ENCODE results near the gene EPHA1. TPM values are rescaled to one million over a fixed set of nuclear protein-coding genes. Genes with fewer than 3 reads are reported as not detected.
"Not testable (repeated sequence)": the region's sequence is repeated elsewhere in the genome, so short reads cannot be mapped to it uniquely, and the experiment has no call there.

EPHA1 gene
- total RNA-seq, 6 donors from 2014 or later, result 5.3 to 18.9 (median 13.0) TPM

- ATAC-seq (ENCODE audit: low FRiP score in 2 of 2), result no peak
Observed at GRCh38 chr7:143393267-143394041, 15.2 kb downstream of the EPHA1 start.

GRCh38 chr7:143392875-143393266, 15.8 kb downstream of the EPHA1 start:
- no peak for ATAC-seq (ENCODE audit: low FRiP score in 2 of 2)
- peaks cover 25 to 59% (median 41%) of the 10 kb centered on the region in 4 donors for H3K36me3 ChIP-seq
- 93 to 100% methylated on average over 5 to 6 of the region's 6 CpGs for WGBS, 2 donors
- H3K9me3 ChIP-seq, result no peaks in the 10 kb centered on the region
- no peaks in the 10 kb centered on the region for H3K27me3 ChIP-seq
- no peak overlapping the region for H3K4me3 ChIP-seq
- no peak for DNase-seq
- TF ChIP-seq POLR2A (IDR thresholded peaks at IDR 0.05) (no peak), EP300 (IDR thresholded peaks at IDR 0.05) (no peak), POLR2AphosphoS5 (IDR thresholded peaks at IDR 0.05) (no peak)
- TF ChIP-seq, protein P1, sequence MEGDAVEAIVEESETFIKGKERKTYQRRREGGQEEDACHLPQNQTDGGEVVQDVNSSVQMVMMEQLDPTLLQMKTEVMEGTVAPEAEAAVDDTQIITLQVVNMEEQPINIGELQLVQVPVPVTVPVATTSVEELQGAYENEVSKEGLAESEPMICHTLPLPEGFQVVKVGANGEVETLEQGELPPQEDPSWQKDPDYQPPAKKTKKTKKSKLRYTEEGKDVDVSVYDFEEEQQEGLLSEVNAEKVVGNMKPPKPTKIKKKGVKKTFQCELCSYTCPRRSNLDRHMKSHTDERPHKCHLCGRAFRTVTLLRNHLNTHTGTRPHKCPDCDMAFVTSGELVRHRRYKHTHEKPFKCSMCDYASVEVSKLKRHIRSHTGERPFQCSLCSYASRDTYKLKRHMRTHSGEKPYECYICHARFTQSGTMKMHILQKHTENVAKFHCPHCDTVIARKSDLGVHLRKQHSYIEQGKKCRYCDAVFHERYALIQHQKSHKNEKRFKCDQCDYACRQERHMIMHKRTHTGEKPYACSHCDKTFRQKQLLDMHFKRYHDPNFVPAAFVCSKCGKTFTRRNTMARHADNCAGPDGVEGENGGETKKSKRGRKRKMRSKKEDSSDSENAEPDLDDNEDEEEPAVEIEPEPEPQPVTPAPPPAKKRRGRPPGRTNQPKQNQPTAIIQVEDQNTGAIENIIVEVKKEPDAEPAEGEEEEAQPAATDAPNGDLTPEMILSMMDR (IDR thresholded peaks at IDR 0.05), result no peak
- H3K4me1 ChIP-seq, result peaks cover 47 to 84% (median 61%) of the 10 kb centered on the region in 4 donors
- H3K27ac ChIP-seq, result peak overlapping the region in 3 of 4 donors; percentile 63 to 81 (median 74)

More at GRCh38 chr7:143393267-143394041, 15.2 kb downstream of the EPHA1 start:
- no peak overlapping the region for H3K4me3 ChIP-seq
- TF ChIP-seq POLR2A (IDR thresholded peaks at IDR 0.05), result no peak
- no peak for TF ChIP-seq POLR2AphosphoS5 (IDR thresholded peaks at IDR 0.05)
- TF ChIP-seq, protein P1 (IDR thresholded peaks at IDR 0.05), result no peak
- no peak for TF ChIP-seq EP300 (IDR thresholded peaks at IDR 0.05)
- no peak for DNase-seq
- no peaks in the 10 kb centered on the region for H3K9me3 ChIP-seq
- H3K27me3 ChIP-seq, result no peaks in the 10 kb centered on the region
- peak overlapping the region in 2 of 4 donors; percentile 41 to 74 for H3K27ac ChIP-seq
- H3K4me1 ChIP-seq, result peaks cover 47 to 78% (median 59%) of the 10 kb centered on the region in 4 donors
- H3K36me3 ChIP-seq, result peaks cover 25 to 53% (median 35%) of the 10 kb centered on the region in 4 donors
- 81 to 84% methylated on average over 8 to 14 of the region's 14 CpGs for WGBS, 2 donors

DNA sequence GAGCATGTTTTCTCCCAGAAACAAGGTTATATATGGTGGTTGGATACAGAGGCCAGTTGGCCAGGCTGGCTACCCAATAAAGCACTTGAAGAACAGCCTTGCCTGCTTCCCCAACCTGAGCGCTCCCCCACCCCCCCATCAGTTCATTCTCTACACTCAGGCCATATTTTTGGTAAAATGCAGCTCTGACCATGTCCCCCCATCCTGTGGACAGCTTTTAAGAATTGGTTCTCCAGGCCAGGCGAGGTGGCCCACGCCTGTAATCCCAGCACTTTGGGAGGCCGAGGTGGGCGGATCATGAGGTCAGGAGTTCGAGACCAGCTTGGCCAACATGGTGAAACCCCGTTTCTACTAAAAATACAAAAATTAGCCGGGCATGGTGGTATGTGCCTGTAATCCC, 16.2 kb downstream of the EPHA1 start:
- H3K4me3 ChIP-seq; H3K27me3 ChIP-seq; H3K9me3 ChIP-seq; DNase-seq; ATAC-seq (ENCODE audit: low FRiP score in 2 of 2): not testable (repeated sequence)
- peaks cover 50 to 88% (median 63%) of the 10 kb centered on the region in 4 donors for H3K4me1 ChIP-seq
- H3K36me3 ChIP-seq, result peaks cover 25 to 59% (median 45%) of the 10 kb centered on the region in 4 donors
- WGBS, 2 donors, result 77 to 80% methylated on average over 2 to 8 of the region's 8 CpGs
- peak overlapping the region; percentile 63 to 81 (median 74) for H3K27ac ChIP-seq

GRCh38 chr7:143391462-143392404, 16.9 kb downstream of the EPHA1 start:
- 62 to 71% methylated on average over 18 to 24 of the region's 24 CpGs for whole genome bisulfite sequencing, 2 donors
- Histone ChIP-seq H3K4me1 (peaks cover 55 to 95% (median 68%) of the 10 kb centered on the region in 4 donors), H3K27ac (peak overlapping the region; percentile 63 to 81 (median 74)), H3K4me3 (no peak overlapping the region), H3K9me3 (no peaks in the 10 kb centered on the region), H3K27me3 (no peaks in the 10 kb centered on the region), H3K36me3 (peaks cover 25 to 66% (median 52%) of the 10 kb centered on the region in 4 donors)
- TF ChIP-seq POLR2A (IDR thresholded peaks at IDR 0.05) (no peak), POLR2AphosphoS5 (IDR thresholded peaks at IDR 0.05) (peak; percentile 36 to 60), EP300 (IDR thresholded peaks at IDR 0.05) (no peak)
- TF ChIP-seq, protein P1 (IDR thresholded peaks at IDR 0.05), result no peak
- peak; percentile 54 to 82 for ATAC-seq (ENCODE audit: low FRiP score in 2 of 2)
- DNase-seq, result peak in 1 of 2 donors; percentile 81
